T-helper 1 cell (primary cell): ENCODE results near the gene PICK1.

ENCODE experiments used
- DNase-seq, 5 donors: peaks; one replicate each; pipeline ENCODE4 v3.0.0-alpha.2; 2012 to 2020
- total RNA-seq, 4 donors: gene quantifications; one replicate each; lab custom pipeline; 2026; lab: John Stamatoyannopoulos, UW

Gene PICK1
- total RNA-seq: 17.8 to 30.2 (median 21.4) reads per million in 4 donors

- peak; percentile 60 to 80 (median 72) for DNase-seq
These were observed at the start of gene PICK1 for GRCh38 chr22:38056969-38057891. PICK1 (plus strand) TSS chr22:38057404; CDS start chr22:38057810, 406 bp downstream.

GRCh38 chr22:38009000-38009806 is 48.0 kb upstream of the PICK1 start:
- DNase-seq: no peak

GRCh38 chr22:38012604-38013072 is 44.6 kb upstream of the PICK1 start:
- no peak for DNase-seq

GRCh38 chr22:38014083-38014482 is 43.1 kb upstream of the PICK1 start:
- DNase-seq: no peak

- no peak for DNase-seq
These were observed 40.7 kb upstream of the PICK1 start for GRCh38 chr22:38016182-38017151.

GRCh38 chr22:38017272-38017920 is 39.8 kb upstream of the PICK1 start:
- no peak for DNase-seq

GRCh38 chr22:38017939-38018885 is 39.0 kb upstream of the PICK1 start:
- no peak for DNase-seq

GRCh38 chr22:38018938-38019827 is 38.0 kb upstream of the PICK1 start:
- DNase-seq: no peak

- DNase-seq: no peak
These were observed 36.0 kb upstream of the PICK1 start for GRCh38 chr22:38021206-38021605.

- DNase-seq: no peak
These were observed 34.2 kb upstream of the PICK1 start for GRCh38 chr22:38023045-38023444.

GRCh38 chr22:38025514-38025913 is 31.7 kb upstream of the PICK1 start:
- no peak for DNase-seq

GRCh38 chr22:38026130-38027111 is 30.8 kb upstream of the PICK1 start:
- DNase-seq: no peak

GRCh38 chr22:38027487-38027886 is 29.7 kb upstream of the PICK1 start:
- no peak for DNase-seq

- DNase-seq: no peak
These were observed 28.7 kb upstream of the PICK1 start for GRCh38 chr22:38028344-38029130.

GRCh38 chr22:38029370-38029769 is 27.8 kb upstream of the PICK1 start:
- no peak for DNase-seq

GRCh38 chr22:38029901-38030300 is 27.3 kb upstream of the PICK1 start:
- no peak for DNase-seq
